Activated naive CD8-positive, alpha-beta T cell (primary cell): ENCODE measurements around the gene MT1M.
"Not testable (repeated sequence)": the region's sequence is repeated elsewhere in the genome, so short reads cannot be mapped to it uniquely, and the experiment has no call there.

ENCODE experiments used
- H3K27ac Mint-ChIP-seq: one replicate; pipeline ENCODE4 v1.8.0; 2021; ENCODE audit warnings: mixed read lengths
- H3K27me3 Mint-ChIP-seq: one replicate; pipeline ENCODE4 v1.8.0; 2021; ENCODE audit warnings: mixed read lengths
- H3K36me3 Mint-ChIP-seq: one replicate; pipeline ENCODE4 v1.8.0; 2021; ENCODE audit warnings: mixed read lengths
- H3K4me1 Mint-ChIP-seq: one replicate; pipeline ENCODE4 v1.8.0; 2021; ENCODE audit warnings: low read depth, mixed read lengths
- H3K4me3 Mint-ChIP-seq: one replicate; pipeline ENCODE4 v1.8.0; 2021; ENCODE audit warnings: mild to moderate bottlenecking, mixed read lengths
- H3K9me3 Mint-ChIP-seq: one replicate; pipeline ENCODE4 v1.8.0; 2021; ENCODE audit warnings: low read depth, mixed read lengths

MT1M gene

GRCh38 chr16:56632156-56632847 lies at the start of gene MT1M:
Gene MT1M, plus strand, starts transcription at chr16:56632659. Its CDS starts 73 bp downstream, at chr16:56632732.
- Mint-ChIP-seq H3K36me3 (no peaks in the 10 kb centered on the region), H3K9me3 (no peaks in the 10 kb centered on the region), H3K4me1 (peaks cover 25% of the 10 kb centered on the region), H3K27me3 (peaks cover 42% of the 10 kb centered on the region), H3K4me3 (peak within 1 kb of the TSS; percentile 83), H3K27ac (no peak within 1 kb of the TSS)

GRCh38 chr16:56582911-56583310 lies 49.5 kb upstream of the MT1M start:
- H3K4me1 Mint-ChIP-seq, H3K36me3 Mint-ChIP-seq, H3K27ac Mint-ChIP-seq, H3K9me3 Mint-ChIP-seq, H3K27me3 Mint-ChIP-seq, H3K4me3 Mint-ChIP-seq: not testable (repeated sequence)

GRCh38 chr16:56583351-56584168 lies 48.9 kb upstream of the MT1M start:
- Mint-ChIP-seq H3K36me3 (no peaks in the 10 kb centered on the region), H3K27ac (no peak overlapping the region), H3K9me3 (no peaks in the 10 kb centered on the region), H3K4me3 (no peak overlapping the region), H3K27me3 (no peaks in the 10 kb centered on the region), H3K4me1 (no peaks in the 10 kb centered on the region)

DNA sequence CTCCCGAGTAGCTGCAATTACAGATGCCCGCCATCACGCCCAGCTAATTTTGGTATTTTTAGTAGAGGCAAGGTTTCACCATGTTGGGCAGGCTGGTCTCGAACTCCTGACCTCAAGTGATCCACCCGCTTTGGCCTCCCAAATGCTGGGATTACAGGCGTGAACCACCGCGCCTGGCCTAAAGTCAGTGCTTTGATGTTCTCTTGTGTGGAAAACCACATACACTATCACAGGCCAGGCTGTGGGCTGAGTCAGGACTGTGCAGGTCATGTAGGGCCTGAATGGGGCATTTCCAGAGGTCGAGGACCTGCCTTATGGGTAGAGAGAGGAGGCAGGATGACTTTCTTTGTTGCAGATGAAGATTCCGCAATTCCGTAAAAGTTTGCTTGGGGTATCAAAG lies 48.2 kb upstream of the MT1M start:
- no peak overlapping the region for H3K27ac Mint-ChIP-seq
- no peaks in the 10 kb centered on the region for H3K9me3 Mint-ChIP-seq
- no peaks in the 10 kb centered on the region for H3K36me3 Mint-ChIP-seq
- H3K4me3 Mint-ChIP-seq = no peak overlapping the region
- H3K4me1 Mint-ChIP-seq = peaks cover 3% of the 10 kb centered on the region
- H3K27me3 Mint-ChIP-seq = no peaks in the 10 kb centered on the region

DNA sequence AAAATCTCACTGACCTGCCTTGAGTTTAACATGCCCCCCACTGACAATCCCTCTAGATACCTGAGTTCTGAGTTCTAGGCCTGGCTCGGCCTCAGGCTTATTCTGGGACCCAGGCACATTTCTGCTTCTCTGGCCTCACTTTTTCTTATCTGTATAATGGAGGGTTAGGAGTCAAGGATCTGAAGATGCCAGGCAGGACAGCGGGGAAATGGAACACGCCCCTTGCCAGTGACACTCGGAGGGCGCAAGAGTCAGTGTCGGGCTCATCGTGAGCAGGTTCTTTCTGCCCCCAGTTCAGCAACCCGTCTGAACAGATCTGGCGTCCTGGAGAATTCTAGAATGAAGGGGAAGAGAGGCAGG lies 43.7 kb upstream of the MT1M start:
- Mint-ChIP-seq H3K36me3 (no peaks in the 10 kb centered on the region), H3K9me3 (no peaks in the 10 kb centered on the region), H3K27ac (no peak overlapping the region), H3K4me3 (peak overlapping the region; percentile 90), H3K4me1 (peaks cover 14% of the 10 kb centered on the region), H3K27me3 (no peaks in the 10 kb centered on the region)

DNA sequence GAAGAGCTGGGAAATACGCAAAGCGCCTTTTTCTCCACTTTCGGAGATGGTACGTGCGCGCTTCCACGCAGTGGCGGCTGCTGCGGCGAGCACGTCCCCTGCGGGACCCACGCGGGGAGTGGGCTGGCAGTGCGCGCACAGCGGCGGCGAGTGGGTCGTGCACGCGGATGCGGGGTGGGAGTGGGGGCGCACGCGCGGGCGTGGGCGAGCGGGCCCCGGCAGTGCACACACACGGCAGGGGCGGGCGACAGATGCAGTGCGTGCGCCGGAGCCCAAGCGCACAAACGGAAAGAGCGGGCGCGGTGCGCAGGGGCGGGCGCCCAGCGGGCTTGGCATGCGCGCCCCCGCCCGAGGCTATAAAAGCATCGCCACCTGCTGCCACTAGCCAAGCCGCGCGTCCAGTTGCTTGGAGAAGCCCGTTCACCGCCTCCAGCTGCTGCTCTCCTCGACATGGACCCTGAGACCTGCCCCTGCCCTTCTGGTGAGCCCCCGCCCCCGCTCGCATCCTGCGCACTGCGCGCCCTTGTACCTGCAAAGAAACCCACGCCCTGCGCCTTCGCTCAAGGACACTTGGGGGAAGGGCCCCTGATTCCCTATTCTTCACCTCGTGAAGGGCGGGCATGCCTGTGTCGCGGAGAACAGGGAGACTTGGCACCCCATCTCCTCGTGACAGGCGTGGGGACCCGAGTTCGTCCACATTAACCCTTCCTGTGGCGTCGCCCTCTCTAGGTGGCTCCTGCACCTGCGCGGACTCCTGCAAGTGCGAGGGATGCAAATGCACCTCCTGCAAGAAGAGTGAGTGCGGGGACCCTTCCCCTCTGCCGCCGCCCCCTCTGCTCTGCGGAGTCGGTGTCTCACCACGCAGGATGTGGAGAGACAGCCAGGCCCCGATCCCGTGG lies 43.1 kb upstream of the MT1M start, which contains the start of gene MT3:
MT3 (plus strand) TSS at position 388 of the 899 bp plus-strand sequence; CDS start at position 451, 63 bp downstream.
- Mint-ChIP-seq H3K4me3 (peak within 1 kb of the TSS; percentile 90), H3K9me3 (no peaks in the 10 kb centered on the region), H3K36me3 (no peaks in the 10 kb centered on the region), H3K27me3 (no peaks in the 10 kb centered on the region), H3K4me1 (peaks cover 14% of the 10 kb centered on the region), H3K27ac (no peak within 1 kb of the TSS)

DNA sequence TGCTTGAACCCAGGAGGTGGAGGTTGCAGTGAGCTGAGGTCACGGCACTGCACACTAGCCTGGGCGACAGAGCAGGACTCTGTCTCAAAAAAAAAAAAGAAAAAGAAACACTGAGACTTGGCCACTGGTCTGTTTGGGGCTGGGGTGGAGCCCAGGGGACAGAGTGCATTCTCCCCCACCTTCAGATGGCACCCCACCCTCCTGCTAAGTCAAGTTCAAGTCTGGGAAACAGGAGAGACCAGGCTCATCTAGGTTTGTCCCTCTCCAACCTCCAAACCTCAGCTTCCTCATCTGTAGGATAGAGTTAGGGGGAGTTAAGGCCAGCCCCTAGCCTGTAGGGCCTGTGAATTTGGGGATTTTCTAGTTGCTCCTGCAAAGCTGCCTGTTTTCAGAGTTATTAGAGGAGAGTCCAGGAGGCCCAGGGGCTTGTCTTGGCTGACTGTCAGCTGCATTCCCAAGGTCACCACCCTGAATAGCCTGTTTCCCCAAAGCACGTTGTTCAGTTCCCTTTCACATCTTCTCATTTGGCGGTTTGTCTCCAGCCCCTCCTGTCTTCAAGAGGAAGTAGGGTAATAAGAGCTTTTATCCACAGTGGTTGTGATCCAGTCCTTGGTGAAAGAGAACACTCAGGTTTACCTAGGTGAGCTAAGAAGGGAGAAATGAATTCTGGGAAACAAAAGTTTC lies 40.9 kb upstream of the MT1M start:
- Mint-ChIP-seq H3K27ac (no peak overlapping the region), H3K9me3 (no peaks in the 10 kb centered on the region), H3K27me3 (no peaks in the 10 kb centered on the region), H3K4me3 (no peak overlapping the region), H3K4me1 (peaks cover 14% of the 10 kb centered on the region), H3K36me3 (no peaks in the 10 kb centered on the region)

GRCh38 chr16:56593573-56594291 lies 38.7 kb upstream of the MT1M start:
- H3K36me3 Mint-ChIP-seq = no peaks in the 10 kb centered on the region
- H3K27ac Mint-ChIP-seq = no peak overlapping the region
- H3K4me3 Mint-ChIP-seq = no peak overlapping the region
- H3K27me3 Mint-ChIP-seq = no peaks in the 10 kb centered on the region
- no peaks in the 10 kb centered on the region for H3K9me3 Mint-ChIP-seq
- peaks cover 16% of the 10 kb centered on the region for H3K4me1 Mint-ChIP-seq

DNA sequence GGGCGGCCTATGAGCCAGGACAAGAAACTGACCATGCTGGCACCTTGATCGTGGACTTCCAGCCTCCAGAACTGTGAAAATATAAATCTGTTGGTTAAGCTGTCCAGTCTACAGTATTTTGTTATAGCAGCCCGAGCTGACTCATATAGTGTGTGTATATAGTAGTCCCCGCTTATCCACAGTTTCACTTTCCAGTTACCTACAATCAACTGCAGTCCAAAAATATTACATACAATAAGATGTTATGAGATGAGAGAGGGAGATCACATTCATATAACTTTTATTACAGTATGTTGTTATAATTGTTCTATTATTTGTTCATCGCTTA lies 38.2 kb upstream of the MT1M start:
- H3K4me1 Mint-ChIP-seq = peaks cover 14% of the 10 kb centered on the region
- H3K9me3 Mint-ChIP-seq = no peaks in the 10 kb centered on the region
- no peak overlapping the region for H3K27ac Mint-ChIP-seq
- no peak overlapping the region for H3K4me3 Mint-ChIP-seq
- no peaks in the 10 kb centered on the region for H3K36me3 Mint-ChIP-seq
- no peaks in the 10 kb centered on the region for H3K27me3 Mint-ChIP-seq

- no peaks in the 10 kb centered on the region for H3K36me3 Mint-ChIP-seq
- no peaks in the 10 kb centered on the region for H3K27me3 Mint-ChIP-seq
- no peak overlapping the region for H3K27ac Mint-ChIP-seq
- no peak overlapping the region for H3K4me3 Mint-ChIP-seq
- no peaks in the 10 kb centered on the region for H3K9me3 Mint-ChIP-seq
- H3K4me1 Mint-ChIP-seq = peaks cover 5% of the 10 kb centered on the region
These were observed 32.0 kb upstream of the MT1M start for GRCh38 chr16:56600398-56600999.

DNA sequence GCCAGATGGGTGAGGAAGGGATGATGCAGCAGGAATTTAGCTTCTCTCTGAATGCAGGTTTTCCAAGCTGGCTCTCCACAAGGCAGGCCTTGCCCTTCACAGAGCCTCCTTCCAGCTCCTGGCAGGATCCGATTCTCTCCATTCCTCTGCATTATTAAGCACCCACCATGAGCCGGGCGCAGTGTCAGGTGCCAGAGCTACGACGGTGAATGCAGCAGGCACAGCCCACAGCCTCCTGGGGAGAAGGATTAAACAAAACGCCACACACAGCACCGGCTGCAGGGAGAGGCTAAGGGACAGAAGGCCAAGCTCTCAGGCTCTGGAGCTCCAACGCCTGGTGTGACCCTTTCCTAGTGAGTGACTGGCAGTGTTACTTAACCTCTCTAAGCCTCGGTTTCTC lies 31.1 kb upstream of the MT1M start:
- H3K9me3 Mint-ChIP-seq = no peaks in the 10 kb centered on the region
- peaks cover 13% of the 10 kb centered on the region for H3K4me1 Mint-ChIP-seq
- H3K27ac Mint-ChIP-seq = no peak overlapping the region
- no peaks in the 10 kb centered on the region for H3K36me3 Mint-ChIP-seq
- H3K4me3 Mint-ChIP-seq = no peak overlapping the region
- no peaks in the 10 kb centered on the region for H3K27me3 Mint-ChIP-seq

DNA sequence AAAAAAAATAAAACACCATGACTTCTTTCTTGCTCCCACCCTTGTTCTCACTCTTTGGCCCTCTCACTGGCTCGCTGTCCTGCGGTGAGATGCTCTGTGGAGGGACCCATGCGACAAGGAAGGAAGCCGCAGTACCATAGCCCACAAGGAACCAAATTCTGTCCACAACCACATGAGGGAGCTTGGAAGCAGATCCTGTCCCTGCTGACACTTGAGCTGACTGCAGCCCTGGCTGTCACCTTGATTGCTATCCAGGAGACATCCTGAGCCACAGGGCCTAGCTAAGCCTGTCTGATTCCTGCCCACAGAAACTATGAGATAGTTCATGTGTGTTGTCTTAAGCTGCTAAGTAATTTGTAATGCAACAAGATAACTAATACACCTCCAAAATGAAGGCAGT lies 28.9 kb upstream of the MT1M start:
- Mint-ChIP-seq H3K27ac (no peak overlapping the region), H3K4me1 (peaks cover 26% of the 10 kb centered on the region), H3K4me3 (no peak overlapping the region), H3K9me3 (no peaks in the 10 kb centered on the region), H3K27me3 (no peaks in the 10 kb centered on the region), H3K36me3 (no peaks in the 10 kb centered on the region)

DNA sequence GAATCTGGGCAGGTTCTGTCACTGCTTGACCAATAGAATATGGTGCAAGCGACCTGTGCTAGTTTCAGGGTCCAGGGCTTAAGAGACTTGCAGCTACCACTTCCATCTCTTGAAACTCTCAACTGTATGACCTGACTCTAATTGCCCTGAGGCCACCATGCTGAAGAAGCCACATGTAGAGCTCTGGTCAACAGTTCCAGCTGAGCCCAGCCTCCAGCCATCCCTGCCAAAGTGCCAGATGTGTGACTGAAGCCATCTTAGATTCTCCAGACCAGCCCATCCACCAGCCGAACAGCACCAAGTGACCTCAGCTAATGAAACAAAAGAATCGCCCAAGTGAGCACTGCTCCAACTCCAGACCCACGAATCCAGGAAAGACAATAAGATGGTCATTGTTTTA lies 27.5 kb upstream of the MT1M start:
- H3K4me1 Mint-ChIP-seq = peaks cover 33% of the 10 kb centered on the region
- H3K27ac Mint-ChIP-seq = peak overlapping the region; percentile 41
- H3K27me3 Mint-ChIP-seq = no peaks in the 10 kb centered on the region
- H3K36me3 Mint-ChIP-seq = no peaks in the 10 kb centered on the region
- H3K9me3 Mint-ChIP-seq = no peaks in the 10 kb centered on the region
- no peak overlapping the region for H3K4me3 Mint-ChIP-seq

- peaks cover 37% of the 10 kb centered on the region for H3K4me1 Mint-ChIP-seq
- H3K27me3 Mint-ChIP-seq = no peaks in the 10 kb centered on the region
- no peaks in the 10 kb centered on the region for H3K9me3 Mint-ChIP-seq
- H3K4me3 Mint-ChIP-seq = no peak overlapping the region
- H3K36me3 Mint-ChIP-seq = no peaks in the 10 kb centered on the region
- H3K27ac Mint-ChIP-seq = no peak overlapping the region
These were observed 27.0 kb upstream of the MT1M start for GRCh38 chr16:56605475-56605874.
